WTC11 (cell line): Measurements from ENCODE around the gene FAM9C. TPM values are rescaled to one million over a fixed set of nuclear protein-coding genes. Genes with fewer than 3 reads are reported as not detected.

Experiments used
- ATAC-seq: fragments of 200-7000 bp; cut with Tn5 transposase; 2 replicates; pipeline ENCODE4 v1.10.0; 2021; ENCODE audit warnings: mild to moderate bottlenecking, moderate library complexity
- CTCF ChIA-PET: fragments of 300-600 bp; sonication (Branson Sonifier 250); formaldehyde crosslinking; loops from one replicate; lab custom pipeline; 2021; ENCODE audit warnings: antibody characterized with exemption; lab: Charles Lee
- POLR2A ChIA-PET: fragments of 350-600 bp; sonication (Branson Sonifier 250); formaldehyde crosslinking; loops from one replicate; lab custom pipeline; 2021; ENCODE audit warnings: antibody characterized with exemption; lab: Charles Lee
- DNase-seq: peaks from one replicate; pipeline ENCODE4 v3.0.0; 2021; ENCODE audit warnings: low spot score
- H3K27ac Mint-ChIP-seq: 2 replicates; pipeline ENCODE4 v1.8.0; 2021; ENCODE audit warnings: mixed read lengths
- H3K27me3 Mint-ChIP-seq: 2 replicates; pipeline ENCODE4 v1.8.0; 2021; ENCODE audit warnings: low read depth, mild to moderate bottlenecking, moderate library complexity, mixed read lengths
- H3K36me3 Mint-ChIP-seq: 2 replicates; pipeline ENCODE4 v1.8.0; 2021; ENCODE audit warnings: mixed read lengths
- H3K4me1 Mint-ChIP-seq: 2 replicates; pipeline ENCODE4 v1.8.0; 2022; ENCODE audit warnings: mixed read lengths
- H3K4me3 Mint-ChIP-seq: 2 replicates; pipeline ENCODE4 v1.8.0; 2021; ENCODE audit warnings: mild to moderate bottlenecking, moderate library complexity, mixed read lengths
- H3K9me3 Mint-ChIP-seq: 2 replicates; pipeline ENCODE4 v1.8.0; 2021; ENCODE audit warnings: mixed read lengths
- FOXJ3 ChIP-seq: sonication (generic); formaldehyde crosslinking; IDR thresholded peaks from 2 replicates; pipeline ENCODE4 v1.9.0; 2021; ENCODE audit warnings: missing genetic modification reagents, mild to moderate bottlenecking, borderline replicate concordance
- FOXP1 ChIP-seq: sonication (generic); formaldehyde crosslinking; IDR thresholded peaks from 2 replicates; pipeline ENCODE4 v1.8.0; 2022; ENCODE audit warnings: missing genetic modification reagents, mild to moderate bottlenecking, moderate library complexity, borderline replicate concordance
- JUN ChIP-seq: sonication (generic); formaldehyde crosslinking; IDR thresholded peaks from 2 replicates; pipeline ENCODE4 v1.8.0; 2023; ENCODE audit warnings: mild to moderate bottlenecking, missing genetic modification reagents
- KAT7 ChIP-seq: sonication (generic); formaldehyde crosslinking; IDR thresholded peaks from 2 replicates; pipeline ENCODE4 v1.8.1; 2023; ENCODE audit warnings: missing genetic modification reagents, mild to moderate bottlenecking, borderline replicate concordance
- NFE2L1 ChIP-seq: sonication (generic); formaldehyde crosslinking; IDR thresholded peaks from 2 replicates; pipeline ENCODE4 v1.8.1; 2023; ENCODE audit warnings: missing genetic modification reagents
- NFYB ChIP-seq: sonication (generic); formaldehyde crosslinking; conservative IDR thresholded peaks from 2 replicates; pipeline ENCODE4 v1.8.0; 2022; ENCODE audit warnings: low read depth, missing genetic modification reagents
- NR1H2 ChIP-seq: sonication (generic); formaldehyde crosslinking; IDR thresholded peaks from 2 replicates; pipeline ENCODE4 v1.9.0; 2021; ENCODE audit warnings: mild to moderate bottlenecking, moderate library complexity, missing genetic modification reagents
- OVOL2 ChIP-seq: fragments of 250-450 bp; sonication (Bioruptor Pico); IDR thresholded peaks from 2 replicates; pipeline ENCODE4 v1.9.0; 2021; ENCODE audit warnings: mild to moderate bottlenecking, borderline replicate concordance
- SMAD4 ChIP-seq: sonication (generic); formaldehyde crosslinking; IDR thresholded peaks from 2 replicates; pipeline ENCODE4 v1.8.0; 2022; ENCODE audit warnings: mild to moderate bottlenecking, missing genetic modification reagents
- TEAD1 ChIP-seq: sonication (generic); formaldehyde crosslinking; IDR thresholded peaks from 2 replicates; pipeline ENCODE4 v1.8.0; 2022; ENCODE audit warnings: mild to moderate bottlenecking, missing genetic modification reagents
- ZNF121 ChIP-seq: sonication (generic); formaldehyde crosslinking; IDR thresholded peaks from 2 replicates; pipeline ENCODE4 v1.8.0; 2023; ENCODE audit warnings: missing genetic modification reagents
- ZNF138 ChIP-seq: sonication (generic); formaldehyde crosslinking; conservative IDR thresholded peaks from 2 replicates; pipeline ENCODE4 v1.8.1; 2022; ENCODE audit warnings: mild to moderate bottlenecking, moderate library complexity, missing genetic modification reagents
- ZNF219 ChIP-seq: sonication (generic); formaldehyde crosslinking; IDR thresholded peaks from 2 replicates; pipeline ENCODE4 v1.8.0; 2023; ENCODE audit warnings: missing genetic modification reagents, mild to moderate bottlenecking, borderline replicate concordance
- ZNF263 ChIP-seq: sonication (generic); formaldehyde crosslinking; IDR thresholded peaks from 2 replicates; pipeline ENCODE4 v1.8.1; 2022; ENCODE audit warnings: low read depth, mild to moderate bottlenecking, moderate library complexity, missing genetic modification reagents
- total RNA-seq: library from RNA; stranded (reverse); gene quantifications from 3 replicates; pipeline ENCODE4 v1.2.3, GENCODE V29; 2021
- TF ChIP-seq, protein P1 (sequence below): fragments of 250-450 bp; sonication (Bioruptor Pico); IDR thresholded peaks from 2 replicates; pipeline ENCODE4 v2.1.2; 2022; ENCODE audit warnings: mild to moderate bottlenecking, moderate library complexity
- TF ChIP-seq, protein P2 (sequence below): sonication (generic); formaldehyde crosslinking; IDR thresholded peaks from 2 replicates; pipeline ENCODE4 v1.8.0; 2023; ENCODE audit warnings: missing genetic modification reagents, mild to moderate bottlenecking, borderline replicate concordance
- TF ChIP-seq, protein P3 (sequence below): sonication (generic); formaldehyde crosslinking; IDR thresholded peaks from 2 replicates; pipeline ENCODE4 v1.8.1; 2022; ENCODE audit warnings: mild to moderate bottlenecking, missing genetic modification reagents, moderate library complexity, borderline replicate concordance
- TF ChIP-seq, protein P4 (sequence below): sonication (generic); formaldehyde crosslinking; IDR thresholded peaks from 2 replicates; pipeline ENCODE4 v1.8.1; 2022; ENCODE audit warnings: low read depth, mild to moderate bottlenecking, moderate library complexity, missing genetic modification reagents, borderline replicate concordance
- TF ChIP-seq, protein P5 (sequence below): sonication (generic); formaldehyde crosslinking; IDR thresholded peaks from 2 replicates; pipeline ENCODE4 v1.8.0; 2022; ENCODE audit warnings: mild to moderate bottlenecking, missing genetic modification reagents
- TF ChIP-seq, protein P6 (sequence below): fragments of 250-450 bp; sonication (Bioruptor Pico); IDR thresholded peaks from 2 replicates; pipeline ENCODE4 v1.9.0; 2021; ENCODE audit warnings: mild to moderate bottlenecking

FAM9C gene
- total RNA-seq, 1 experiment from 2014 or later = 0.28 TPM

DNA sequence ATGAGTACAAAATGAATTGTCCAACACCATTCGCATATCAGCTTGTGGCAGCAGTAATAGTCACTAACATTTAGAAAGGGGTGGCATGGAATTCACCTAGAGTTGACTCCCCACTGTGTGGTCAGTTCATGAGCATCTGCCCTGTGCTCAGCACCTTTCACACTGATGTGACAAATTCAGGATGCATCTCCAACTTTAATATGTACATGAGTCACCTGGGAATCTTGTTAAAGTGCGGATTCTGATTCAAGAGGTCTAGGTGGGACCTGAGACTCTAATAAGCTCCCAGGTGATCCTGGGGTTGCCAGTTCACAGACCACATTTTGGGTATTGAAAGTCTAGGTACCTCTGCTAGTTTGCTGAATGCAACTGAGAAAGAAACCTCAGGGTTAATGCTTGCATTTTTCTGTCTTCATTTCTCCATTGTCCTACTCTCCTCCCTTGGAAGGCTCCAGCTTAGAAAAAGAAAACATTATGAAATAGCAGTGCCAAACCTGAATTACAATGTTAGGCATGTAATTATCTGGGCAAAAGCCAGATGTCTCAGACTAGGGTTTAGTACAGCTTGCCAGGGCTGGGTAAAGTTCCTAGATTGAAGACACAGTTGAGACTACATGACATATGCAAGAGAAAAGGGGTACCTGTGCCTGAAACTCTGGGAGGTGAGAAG is 36.8 kb downstream of the FAM9C start (continued):
- TF ChIP-seq ZNF121 (CRISPR knock-in tag) (no peak), SMAD4 (no peak), ZNF138 (CRISPR knock-in tag) (no peak), NR1H2 (CRISPR knock-in tag) (no peak), KAT7 (CRISPR knock-in tag) (no peak), ZNF219 (CRISPR knock-in tag) (no peak), FOXJ3 (CRISPR knock-in tag) (no peak), NFYB (no peak)
- TF ChIP-seq, protein P1, sequence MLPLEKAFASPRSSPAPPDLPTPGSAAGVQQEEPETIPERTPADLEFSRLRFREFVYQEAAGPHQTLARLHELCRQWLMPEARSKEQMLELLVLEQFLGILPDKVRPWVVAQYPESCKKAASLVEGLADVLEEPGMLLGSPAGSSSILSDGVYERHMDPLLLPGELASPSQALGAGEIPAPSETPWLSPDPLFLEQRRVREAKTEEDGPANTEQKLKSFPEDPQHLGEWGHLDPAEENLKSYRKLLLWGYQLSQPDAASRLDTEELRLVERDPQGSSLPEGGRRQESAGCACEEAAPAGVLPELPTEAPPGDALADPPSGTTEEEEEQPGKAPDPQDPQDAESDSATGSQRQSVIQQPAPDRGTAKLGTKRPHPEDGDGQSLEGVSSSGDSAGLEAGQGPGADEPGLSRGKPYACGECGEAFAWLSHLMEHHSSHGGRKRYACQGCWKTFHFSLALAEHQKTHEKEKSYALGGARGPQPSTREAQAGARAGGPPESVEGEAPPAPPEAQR (CRISPR knock-in tag) = no peak
- TF ChIP-seq, protein P2, sequence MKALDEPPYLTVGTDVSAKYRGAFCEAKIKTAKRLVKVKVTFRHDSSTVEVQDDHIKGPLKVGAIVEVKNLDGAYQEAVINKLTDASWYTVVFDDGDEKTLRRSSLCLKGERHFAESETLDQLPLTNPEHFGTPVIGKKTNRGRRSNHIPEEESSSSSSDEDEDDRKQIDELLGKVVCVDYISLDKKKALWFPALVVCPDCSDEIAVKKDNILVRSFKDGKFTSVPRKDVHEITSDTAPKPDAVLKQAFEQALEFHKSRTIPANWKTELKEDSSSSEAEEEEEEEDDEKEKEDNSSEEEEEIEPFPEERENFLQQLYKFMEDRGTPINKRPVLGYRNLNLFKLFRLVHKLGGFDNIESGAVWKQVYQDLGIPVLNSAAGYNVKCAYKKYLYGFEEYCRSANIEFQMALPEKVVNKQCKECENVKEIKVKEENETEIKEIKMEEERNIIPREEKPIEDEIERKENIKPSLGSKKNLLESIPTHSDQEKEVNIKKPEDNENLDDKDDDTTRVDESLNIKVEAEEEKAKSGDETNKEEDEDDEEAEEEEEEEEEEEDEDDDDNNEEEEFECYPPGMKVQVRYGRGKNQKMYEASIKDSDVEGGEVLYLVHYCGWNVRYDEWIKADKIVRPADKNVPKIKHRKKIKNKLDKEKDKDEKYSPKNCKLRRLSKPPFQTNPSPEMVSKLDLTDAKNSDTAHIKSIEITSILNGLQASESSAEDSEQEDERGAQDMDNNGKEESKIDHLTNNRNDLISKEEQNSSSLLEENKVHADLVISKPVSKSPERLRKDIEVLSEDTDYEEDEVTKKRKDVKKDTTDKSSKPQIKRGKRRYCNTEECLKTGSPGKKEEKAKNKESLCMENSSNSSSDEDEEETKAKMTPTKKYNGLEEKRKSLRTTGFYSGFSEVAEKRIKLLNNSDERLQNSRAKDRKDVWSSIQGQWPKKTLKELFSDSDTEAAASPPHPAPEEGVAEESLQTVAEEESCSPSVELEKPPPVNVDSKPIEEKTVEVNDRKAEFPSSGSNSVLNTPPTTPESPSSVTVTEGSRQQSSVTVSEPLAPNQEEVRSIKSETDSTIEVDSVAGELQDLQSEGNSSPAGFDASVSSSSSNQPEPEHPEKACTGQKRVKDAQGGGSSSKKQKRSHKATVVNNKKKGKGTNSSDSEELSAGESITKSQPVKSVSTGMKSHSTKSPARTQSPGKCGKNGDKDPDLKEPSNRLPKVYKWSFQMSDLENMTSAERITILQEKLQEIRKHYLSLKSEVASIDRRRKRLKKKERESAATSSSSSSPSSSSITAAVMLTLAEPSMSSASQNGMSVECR (CRISPR knock-in tag) = no peak

DNA sequence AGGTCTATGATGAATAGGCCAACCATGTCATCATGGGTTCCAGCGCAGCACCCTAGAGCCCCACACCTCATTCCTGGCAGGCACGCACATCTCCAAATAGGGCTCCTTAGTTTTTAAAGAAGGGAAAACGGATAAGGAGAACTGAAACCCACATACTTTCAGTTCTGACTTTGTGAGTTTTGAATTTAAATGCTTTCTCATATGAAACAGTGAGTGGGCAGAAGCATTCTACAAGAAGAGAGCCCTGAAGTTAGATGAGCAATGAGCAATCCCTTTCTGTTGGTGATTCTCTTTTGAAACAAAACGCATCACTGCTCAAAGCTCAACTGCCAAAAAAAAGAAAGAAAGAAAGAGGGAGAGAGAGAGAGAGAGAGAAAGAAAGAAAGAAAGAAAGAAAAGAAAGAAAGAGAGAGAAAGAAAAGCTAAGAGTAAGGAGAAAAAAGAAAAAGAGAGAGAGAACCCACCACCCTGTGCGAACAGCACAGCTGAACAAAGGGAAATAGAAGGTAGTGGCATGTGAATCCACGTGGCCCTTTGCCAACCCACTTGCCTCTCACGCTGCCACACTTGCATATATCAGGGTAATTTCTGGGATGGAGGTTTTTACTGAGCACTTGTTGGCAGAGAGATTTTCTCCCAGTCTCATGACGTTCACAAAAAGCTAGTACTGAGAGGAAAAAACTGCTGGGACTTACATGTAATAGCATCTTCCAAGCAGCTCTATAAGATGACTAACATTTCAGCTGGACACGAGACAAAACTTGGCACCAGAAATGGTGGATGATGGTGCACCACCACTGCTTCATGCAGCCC is 38.6 kb downstream of the FAM9C start:
- Mint-ChIP-seq H3K27ac (no peak overlapping the region), H3K36me3 (no peaks in the 10 kb centered on the region), H3K4me1 (peaks cover 22% of the 10 kb centered on the region), H3K4me3 (no peak overlapping the region), H3K9me3 (no peaks in the 10 kb centered on the region), H3K27me3 (no peaks in the 10 kb centered on the region)
- DNase-seq (no peak), ATAC-seq (no peak)
- CTCF ChIA-PET = no interaction called here
- POLR2A ChIA-PET = interaction anchor here (0.6 kb wide), 1 partner anchor 191 kb away, joined by 8 read pairs; no protein-coding TSS in a partner anchor
- TF ChIP-seq KAT7 (CRISPR knock-in tag) = no peak
- no peak for TF ChIP-seq TEAD1 (CRISPR knock-in tag)
- no peak for TF ChIP-seq NFE2L1
- no peak for TF ChIP-seq FOXP1
- TF ChIP-seq ZNF263 = no peak
- no peak for TF ChIP-seq JUN (CRISPR knock-in tag)

DNA sequence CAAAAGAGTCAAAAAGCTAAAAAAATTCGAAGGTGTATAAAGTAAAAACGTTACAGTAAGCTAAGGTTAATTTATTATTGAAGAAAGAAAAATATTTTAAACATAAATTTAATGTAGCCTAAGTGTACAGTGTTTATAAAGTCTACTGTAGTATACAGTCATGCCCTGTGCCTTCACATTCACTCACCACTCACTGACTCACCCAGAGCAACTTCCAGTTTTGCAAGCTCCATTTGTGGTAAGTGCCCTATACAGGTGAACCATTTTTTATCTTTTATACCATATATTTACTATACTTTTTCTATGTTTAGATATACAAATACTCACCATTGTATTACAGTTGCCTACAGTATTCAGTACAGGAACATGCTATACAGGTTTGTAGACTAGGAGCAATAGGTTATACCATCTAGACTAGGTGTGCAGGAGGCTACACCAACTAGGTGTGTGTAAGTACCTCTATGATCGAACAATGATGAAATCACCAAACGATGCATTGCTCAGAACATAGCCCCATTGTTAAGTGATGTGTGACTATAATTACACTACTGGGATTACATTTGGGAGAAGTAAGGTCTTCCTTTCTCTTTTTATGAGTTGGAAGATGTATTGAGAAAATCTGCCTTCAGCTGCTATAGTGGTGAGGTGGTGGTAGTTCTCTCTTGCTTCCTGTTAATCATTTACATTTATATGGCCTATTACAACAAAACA is 42.3 kb downstream of the FAM9C start:
- Mint-ChIP-seq H3K27me3 (no peaks in the 10 kb centered on the region), H3K36me3 (no peaks in the 10 kb centered on the region), H3K9me3 (no peaks in the 10 kb centered on the region), H3K27ac (no peak overlapping the region), H3K4me1 (peaks cover 33% of the 10 kb centered on the region), H3K4me3 (no peak overlapping the region)
- ChIA-PET POLR2A (interaction anchor here (0.8 kb wide), 1 partner anchor 24 kb away, joined by 3 read pairs; no protein-coding TSS in a partner anchor), CTCF (interaction anchor here (1.6 kb wide), 1 partner anchor 55 kb away, joined by 4 read pairs; no protein-coding TSS in a partner anchor)
- DNase-seq (no peak), ATAC-seq (no peak)
- TF ChIP-seq OVOL2 (CRISPR knock-in tag) = no peak
- TF ChIP-seq, protein P3, sequence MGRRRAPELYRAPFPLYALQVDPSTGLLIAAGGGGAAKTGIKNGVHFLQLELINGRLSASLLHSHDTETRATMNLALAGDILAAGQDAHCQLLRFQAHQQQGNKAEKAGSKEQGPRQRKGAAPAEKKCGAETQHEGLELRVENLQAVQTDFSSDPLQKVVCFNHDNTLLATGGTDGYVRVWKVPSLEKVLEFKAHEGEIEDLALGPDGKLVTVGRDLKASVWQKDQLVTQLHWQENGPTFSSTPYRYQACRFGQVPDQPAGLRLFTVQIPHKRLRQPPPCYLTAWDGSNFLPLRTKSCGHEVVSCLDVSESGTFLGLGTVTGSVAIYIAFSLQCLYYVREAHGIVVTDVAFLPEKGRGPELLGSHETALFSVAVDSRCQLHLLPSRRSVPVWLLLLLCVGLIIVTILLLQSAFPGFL (CRISPR knock-in tag) = no peak
- TF ChIP-seq, protein P4, sequence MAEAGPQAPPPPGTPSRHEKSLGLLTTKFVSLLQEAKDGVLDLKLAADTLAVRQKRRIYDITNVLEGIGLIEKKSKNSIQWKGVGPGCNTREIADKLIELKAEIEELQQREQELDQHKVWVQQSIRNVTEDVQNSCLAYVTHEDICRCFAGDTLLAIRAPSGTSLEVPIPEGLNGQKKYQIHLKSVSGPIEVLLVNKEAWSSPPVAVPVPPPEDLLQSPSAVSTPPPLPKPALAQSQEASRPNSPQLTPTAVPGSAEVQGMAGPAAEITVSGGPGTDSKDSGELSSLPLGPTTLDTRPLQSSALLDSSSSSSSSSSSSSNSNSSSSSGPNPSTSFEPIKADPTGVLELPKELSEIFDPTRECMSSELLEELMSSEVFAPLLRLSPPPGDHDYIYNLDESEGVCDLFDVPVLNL (CRISPR knock-in tag) = no peak
- TF ChIP-seq, protein P5, sequence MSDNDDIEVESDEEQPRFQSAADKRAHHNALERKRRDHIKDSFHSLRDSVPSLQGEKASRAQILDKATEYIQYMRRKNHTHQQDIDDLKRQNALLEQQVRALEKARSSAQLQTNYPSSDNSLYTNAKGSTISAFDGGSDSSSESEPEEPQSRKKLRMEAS (CRISPR knock-in tag) = no peak
- TF ChIP-seq, protein P6, sequence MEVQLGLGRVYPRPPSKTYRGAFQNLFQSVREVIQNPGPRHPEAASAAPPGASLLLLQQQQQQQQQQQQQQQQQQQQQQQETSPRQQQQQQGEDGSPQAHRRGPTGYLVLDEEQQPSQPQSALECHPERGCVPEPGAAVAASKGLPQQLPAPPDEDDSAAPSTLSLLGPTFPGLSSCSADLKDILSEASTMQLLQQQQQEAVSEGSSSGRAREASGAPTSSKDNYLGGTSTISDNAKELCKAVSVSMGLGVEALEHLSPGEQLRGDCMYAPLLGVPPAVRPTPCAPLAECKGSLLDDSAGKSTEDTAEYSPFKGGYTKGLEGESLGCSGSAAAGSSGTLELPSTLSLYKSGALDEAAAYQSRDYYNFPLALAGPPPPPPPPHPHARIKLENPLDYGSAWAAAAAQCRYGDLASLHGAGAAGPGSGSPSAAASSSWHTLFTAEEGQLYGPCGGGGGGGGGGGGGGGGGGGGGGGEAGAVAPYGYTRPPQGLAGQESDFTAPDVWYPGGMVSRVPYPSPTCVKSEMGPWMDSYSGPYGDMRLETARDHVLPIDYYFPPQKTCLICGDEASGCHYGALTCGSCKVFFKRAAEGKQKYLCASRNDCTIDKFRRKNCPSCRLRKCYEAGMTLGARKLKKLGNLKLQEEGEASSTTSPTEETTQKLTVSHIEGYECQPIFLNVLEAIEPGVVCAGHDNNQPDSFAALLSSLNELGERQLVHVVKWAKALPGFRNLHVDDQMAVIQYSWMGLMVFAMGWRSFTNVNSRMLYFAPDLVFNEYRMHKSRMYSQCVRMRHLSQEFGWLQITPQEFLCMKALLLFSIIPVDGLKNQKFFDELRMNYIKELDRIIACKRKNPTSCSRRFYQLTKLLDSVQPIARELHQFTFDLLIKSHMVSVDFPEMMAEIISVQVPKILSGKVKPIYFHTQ (CRISPR knock-in tag) = no peak
